Common myeloid progenitor, CD34-positive (primary cell): Measurements from ENCODE around the gene BTNL8.

Experiments used
- CTCF ChIA-PET: fragments of 350-600 bp; sonication (Branson Sonifier 250); formaldehyde crosslinking; loops from one replicate; lab custom pipeline; 2021; ENCODE audit warnings: antibody characterized with exemption; lab: Charles Lee
- POLR2A ChIA-PET: fragments of 350-600 bp; sonication (Branson Sonifier 250); formaldehyde crosslinking; loops from one replicate; lab custom pipeline; 2021; ENCODE audit warnings: antibody characterized with exemption; lab: Charles Lee
- DNase-seq, 3 donors: peaks; one replicate each; pipeline versions ENCODE4 v3.0.0 to v3.0.0-alpha.2; 2013
- H3K27ac ChIP-seq, 2 experiments: 1 replicate in 1 of 2; 2 replicates in 1 of 2; pipeline ENCODE4 v1.7.0; 2013; ENCODE audit warnings: inconsistent platforms in 2 of 2, low read length in 2 of 2, mild to moderate bottlenecking in 2 of 2, low read depth in 1 of 2, moderate library complexity in 1 of 2; ENCODE audit not compliant: severe bottlenecking in 2 of 2, insufficient read depth in 1 of 2, poor library complexity in 1 of 2
- H3K27me3 ChIP-seq, 5 experiments: replicated peaks in 2 of 5; 1 replicate in 3 of 5; 2 replicates in 2 of 5; pipeline versions ENCODE4 v1.6.1 to v1.7.0; 2013; ENCODE audit warnings: low read length in 4 of 5, mild to moderate bottlenecking in 2 of 5, moderate library complexity in 2 of 5, inconsistent platforms in 1 of 5; ENCODE audit not compliant: insufficient read depth in 5 of 5, control insufficient read depth in 4 of 5
- H3K36me3 ChIP-seq, 4 experiments: 1 replicate in 2 of 4; 2 replicates in 2 of 4; pipeline versions ENCODE4 v1.6.1 to v1.7.0; 2013; ENCODE audit warnings: low read length in 3 of 4, control low read depth in 1 of 4, mild to moderate bottlenecking in 1 of 4; ENCODE audit not compliant: control insufficient read depth in 4 of 4, insufficient read depth in 4 of 4
- H3K4me1 ChIP-seq, 4 experiments: 1 replicate in 3 of 4; 2 replicates in 1 of 4; pipeline versions ENCODE4 v1.6.1 to v1.7.1; 2013; ENCODE audit warnings: low read length in 3 of 4, mild to moderate bottlenecking in 3 of 4, control low read depth in 1 of 4, inconsistent platforms in 1 of 4, moderate library complexity in 1 of 4; ENCODE audit not compliant: control insufficient read depth in 4 of 4, insufficient read depth in 4 of 4; ENCODE audit errors: control extremely low read depth in 1 of 4
- H3K4me3 ChIP-seq, 7 experiments: 1 replicate in 4 of 7; 2 replicates in 3 of 7; pipeline versions ENCODE4 v1.5.1 to v1.7.0; 2013; ENCODE audit warnings: mild to moderate bottlenecking in 7 of 7, low read length in 6 of 7, moderate library complexity in 6 of 7, inconsistent platforms in 2 of 7, low read depth in 2 of 7, control low read depth in 1 of 7; ENCODE audit not compliant: insufficient read depth in 4 of 7, control insufficient read depth in 1 of 7; ENCODE audit errors: extremely low read depth in 1 of 7
- H3K9me3 ChIP-seq, 5 experiments: 1 replicate in 4 of 5; 2 replicates in 1 of 5; pipeline versions ENCODE4 v1.6.1 to v1.7.1; 2013; ENCODE audit warnings: low read length in 4 of 5, mild to moderate bottlenecking in 2 of 5, inconsistent platforms in 1 of 5, low read depth in 1 of 5, moderate library complexity in 1 of 5; ENCODE audit not compliant: control insufficient read depth in 4 of 5, insufficient read depth in 2 of 5; ENCODE audit errors: control extremely low read depth in 1 of 5
- WGBS: methylation state at CpG from one replicate; pipeline ENCODE4 v1.1.5; 2013; ENCODE audit not compliant: insufficient coverage; 5-methylcytosine and 5-hydroxymethylcytosine counted together

The BTNL8 gene

DNA sequence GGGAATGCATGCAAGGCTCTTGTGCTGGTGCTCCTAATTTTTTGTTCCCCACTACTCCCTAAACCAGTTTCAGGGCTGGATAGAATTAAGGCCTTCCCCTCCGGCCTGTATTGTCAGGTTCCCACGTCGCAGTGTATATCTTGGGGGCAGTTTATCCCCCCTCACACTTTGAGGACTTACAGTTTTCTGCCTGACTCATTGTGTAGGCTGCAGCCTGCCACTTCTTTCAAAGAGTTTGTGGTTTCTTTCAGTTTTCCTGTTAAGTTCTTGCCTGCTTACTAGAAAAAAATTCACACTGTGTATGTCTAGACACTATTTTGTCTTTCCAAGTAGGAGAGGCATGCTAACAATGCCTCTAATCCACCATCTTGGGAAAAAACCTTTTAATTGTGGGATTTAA, 61.2 kb downstream of the BTNL8 start:
- Histone ChIP-seq H3K4me3 (no peak overlapping the region), H3K9me3 (peaks cover 0 to 10% (median 1%) of the 10 kb centered on the region in 5 experiments), H3K27me3 (no peaks in the 10 kb centered on the region), H3K4me1 (peaks cover 0 to 11% (median under 1%) of the 10 kb centered on the region in 4 experiments), H3K27ac (no peak overlapping the region), H3K36me3 (no peaks in the 10 kb centered on the region)
- POLR2A ChIA-PET = no interaction called here
- no CpG with 5 or more reads among the region's 3 CpGs for WGBS
- peak in 1 of 3 donors; percentile 7 for DNase-seq
- CTCF ChIA-PET = no interaction called here

DNA sequence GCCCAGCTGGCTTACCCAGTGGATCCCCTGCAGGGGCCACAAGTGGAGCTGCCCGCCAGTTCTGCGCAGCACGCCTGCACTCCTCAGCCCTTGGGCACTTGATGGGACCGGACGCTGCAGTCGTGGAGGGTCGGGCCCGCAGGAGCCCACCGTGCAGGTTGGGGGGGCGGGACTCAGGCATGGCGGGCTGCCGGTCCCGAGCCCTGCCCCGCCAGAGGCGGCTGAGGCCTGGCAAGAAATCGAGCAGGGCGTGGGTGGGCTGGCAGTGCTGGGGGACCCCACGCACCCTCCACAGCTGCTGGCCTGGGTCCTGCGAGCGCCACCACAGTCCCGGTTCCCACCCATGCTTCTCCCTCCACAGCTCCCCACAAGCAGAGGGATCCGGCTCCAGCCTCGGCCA, 70.4 kb downstream of the BTNL8 start:
- POLR2A ChIA-PET = no interaction called here

DNA sequence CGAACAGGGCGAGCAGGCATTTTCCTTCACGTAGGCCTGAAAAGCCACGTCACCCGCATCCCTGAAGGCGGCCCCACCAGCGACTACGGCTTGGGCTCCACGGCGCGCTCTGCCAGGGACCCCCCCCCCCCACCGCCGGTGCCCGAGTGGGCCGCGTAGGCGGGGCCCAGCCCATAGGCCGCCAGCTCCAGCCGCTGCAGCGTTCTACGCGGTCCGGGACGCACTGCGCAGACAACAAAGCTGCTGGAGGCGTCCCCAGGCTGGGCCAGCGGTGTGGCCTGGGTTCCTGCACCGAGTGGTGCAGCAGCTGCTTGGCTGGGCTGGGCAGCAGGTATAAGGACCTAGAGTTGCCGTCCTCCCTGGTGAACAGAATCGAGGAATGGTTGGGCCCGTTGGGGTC, 71.4 kb downstream of the BTNL8 start:
- H3K27me3 ChIP-seq = no peaks in the 10 kb centered on the region
- CTCF ChIA-PET = no interaction called here
- H3K4me1 ChIP-seq = no peaks in the 10 kb centered on the region
- no peak for DNase-seq
- H3K9me3 ChIP-seq = peaks cover 0 to 3% (median 0%) of the 10 kb centered on the region in 5 experiments
- H3K4me3 ChIP-seq = no peak overlapping the region
- POLR2A ChIA-PET = no interaction called here
- H3K36me3 ChIP-seq = no peaks in the 10 kb centered on the region
- no CpG with 5 or more reads among the region's 31 CpGs for WGBS
- H3K27ac ChIP-seq = no peak overlapping the region

More for the DNA sequence above, 70.4 kb downstream of the BTNL8 start:
- Histone ChIP-seq H3K27me3 (no peaks in the 10 kb centered on the region), H3K27ac (no peak overlapping the region), H3K4me1 (no peaks in the 10 kb centered on the region), H3K4me3 (no peak overlapping the region), H3K9me3 (peaks cover 0 to 4% (median 0%) of the 10 kb centered on the region in 5 experiments), H3K36me3 (no peaks in the 10 kb centered on the region)
- WGBS = no CpG with 5 or more reads among the region's 23 CpGs
- CTCF ChIA-PET = no interaction called here
- DNase-seq = no peak

DNA sequence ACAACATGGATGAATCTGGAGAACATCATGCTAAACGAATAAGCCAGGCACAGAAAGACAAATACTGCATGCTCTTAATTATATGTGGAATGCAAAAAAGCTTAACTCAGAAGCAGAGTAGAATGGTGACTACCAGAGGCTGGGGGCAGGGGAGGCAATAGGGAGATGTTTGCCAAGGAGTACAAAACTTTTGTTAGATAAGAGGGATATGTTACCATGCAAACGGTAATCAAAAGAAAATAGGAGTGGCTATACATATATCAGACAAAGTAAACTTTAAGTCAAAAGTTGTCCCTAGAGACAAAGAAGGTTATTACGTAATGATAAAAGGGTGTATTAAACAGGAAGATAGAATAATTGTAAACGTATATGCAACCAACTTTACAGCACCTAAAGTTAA, 71.9 kb downstream of the BTNL8 start:
- Histone ChIP-seq H3K36me3 (no peaks in the 10 kb centered on the region), H3K9me3 (peaks cover 0 to 3% (median 1%) of the 10 kb centered on the region in 5 experiments), H3K27me3 (peaks cover 0 to 2% (median 0%) of the 10 kb centered on the region in 5 experiments), H3K4me3 (no peak overlapping the region), H3K27ac (no peak overlapping the region), H3K4me1 (no peaks in the 10 kb centered on the region)
- DNase-seq = no peak
- POLR2A ChIA-PET = no interaction called here
- CTCF ChIA-PET = no interaction called here
- WGBS = no CpG with 5 or more reads among the region's 4 CpGs

DNA sequence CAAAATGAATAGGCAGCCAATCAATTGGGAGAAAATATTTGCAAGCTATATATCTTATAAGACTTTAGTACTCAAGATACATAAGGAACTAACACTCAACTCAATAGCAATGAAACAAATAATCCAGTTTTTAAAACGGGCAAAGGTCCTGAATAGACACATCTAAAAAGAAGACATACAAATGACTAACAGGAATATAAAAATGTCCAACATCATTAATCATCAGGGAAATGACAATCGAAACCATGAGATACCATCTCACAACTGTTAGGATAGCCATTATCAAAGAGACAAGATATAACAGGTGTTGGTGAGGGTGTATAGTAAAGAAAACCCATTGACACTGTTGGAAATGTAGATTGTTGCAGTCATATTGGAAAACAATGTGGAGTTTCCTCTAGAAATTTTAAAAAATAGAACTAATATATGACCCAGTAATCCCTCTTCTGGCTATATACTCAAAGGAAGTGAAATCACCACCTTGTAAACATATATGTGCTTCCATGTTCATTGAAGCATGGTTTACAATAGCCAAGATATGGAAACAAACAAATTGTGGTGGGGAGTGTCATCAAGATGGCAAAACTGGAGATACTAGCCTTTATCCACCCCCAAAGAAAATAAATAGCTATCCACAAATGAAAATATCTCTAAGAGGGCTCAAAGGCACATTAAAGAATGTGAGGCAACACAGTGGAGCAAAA, 75.8 kb downstream of the BTNL8 start:
- no peaks in the 10 kb centered on the region for H3K4me1 ChIP-seq
- ChIA-PET POLR2A (no interaction called here), CTCF (no interaction called here)
- no peak overlapping the region for H3K4me3 ChIP-seq
- peaks cover 0 to 2% (median 0%) of the 10 kb centered on the region in 5 experiments for H3K27me3 ChIP-seq
- peaks cover 0 to 3% (median 2%) of the 10 kb centered on the region in 5 experiments for H3K9me3 ChIP-seq
- H3K27ac ChIP-seq = no peak overlapping the region
- no CpG with 5 or more reads among the region's 2 CpGs for WGBS
- no peak for DNase-seq
- H3K36me3 ChIP-seq = no peaks in the 10 kb centered on the region

DNA sequence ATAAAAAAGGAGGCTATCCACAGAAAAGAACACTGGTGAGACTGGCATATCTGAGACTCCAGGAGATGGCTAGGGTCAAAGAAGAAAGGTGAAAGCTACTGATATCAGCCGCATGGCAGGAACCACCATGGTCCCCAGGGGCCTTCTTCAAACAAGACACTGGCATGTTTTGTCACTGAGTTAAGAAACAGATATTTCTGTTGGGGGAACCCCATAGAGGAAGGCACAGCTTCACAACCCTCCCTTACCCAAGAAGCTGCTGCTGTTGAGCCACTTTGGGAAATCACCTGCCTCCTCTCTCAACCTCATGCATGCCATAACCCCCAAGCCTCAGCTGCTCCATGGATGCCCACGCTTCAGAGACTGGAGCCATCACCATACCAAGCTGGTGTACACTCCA, 76.4 kb downstream of the BTNL8 start:
- WGBS = no CpG with 5 or more reads among the region's 2 CpGs
- DNase-seq = no peak
- Histone ChIP-seq H3K27ac (no peak overlapping the region), H3K36me3 (no peaks in the 10 kb centered on the region), H3K27me3 (peaks cover 0 to 2% (median 0%) of the 10 kb centered on the region in 5 experiments), H3K4me3 (no peak overlapping the region), H3K9me3 (peaks cover 0 to 3% (median 2%) of the 10 kb centered on the region in 5 experiments), H3K4me1 (no peaks in the 10 kb centered on the region)
- ChIA-PET CTCF (no interaction called here), POLR2A (no interaction called here)

DNA sequence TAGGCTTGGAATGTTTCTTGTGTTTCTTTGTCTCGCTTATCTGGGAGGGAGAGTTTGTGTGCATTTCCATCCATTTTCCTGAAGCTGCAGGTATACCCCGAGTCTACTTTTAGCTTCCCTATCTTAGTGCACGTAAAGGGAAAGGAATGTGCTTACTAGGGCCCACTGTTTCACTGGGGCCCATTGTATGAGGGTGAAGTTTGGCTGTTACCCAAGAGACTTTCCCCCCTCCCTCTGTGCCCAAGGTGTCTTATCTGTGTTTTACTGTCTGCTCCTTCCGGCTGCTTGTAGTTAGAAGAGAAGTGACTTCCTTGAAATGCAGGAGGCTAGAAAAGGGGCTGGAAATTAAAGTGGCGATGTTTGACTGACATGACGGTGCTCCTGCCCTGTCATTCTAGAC, 77.6 kb downstream of the BTNL8 start:
- H3K27ac ChIP-seq = no peak overlapping the region
- WGBS = no CpG with 5 or more reads among the region's 6 CpGs
- ChIA-PET CTCF (no interaction called here), POLR2A (no interaction called here)
- no peaks in the 10 kb centered on the region for H3K4me1 ChIP-seq
- peaks cover 0 to 3% (median 2%) of the 10 kb centered on the region in 5 experiments for H3K9me3 ChIP-seq
- H3K27me3 ChIP-seq = peaks cover 0 to 4% (median 0%) of the 10 kb centered on the region in 5 experiments
- peak in 1 of 3 donors; percentile 5 for DNase-seq
- no peaks in the 10 kb centered on the region for H3K36me3 ChIP-seq
- H3K4me3 ChIP-seq = no peak overlapping the region
